ENCODE data around the gene MORF4L2. TPM values are rescaled to one million over a fixed set of nuclear protein-coding genes. Genes with fewer than 3 reads are reported as not detected.
A peak's percentile ranks its signal among the peaks of the same experiment; 100 is the strongest.

Gene MORF4L2
- total RNA-seq, 1 donor = 1,365 TPM

DNA sequence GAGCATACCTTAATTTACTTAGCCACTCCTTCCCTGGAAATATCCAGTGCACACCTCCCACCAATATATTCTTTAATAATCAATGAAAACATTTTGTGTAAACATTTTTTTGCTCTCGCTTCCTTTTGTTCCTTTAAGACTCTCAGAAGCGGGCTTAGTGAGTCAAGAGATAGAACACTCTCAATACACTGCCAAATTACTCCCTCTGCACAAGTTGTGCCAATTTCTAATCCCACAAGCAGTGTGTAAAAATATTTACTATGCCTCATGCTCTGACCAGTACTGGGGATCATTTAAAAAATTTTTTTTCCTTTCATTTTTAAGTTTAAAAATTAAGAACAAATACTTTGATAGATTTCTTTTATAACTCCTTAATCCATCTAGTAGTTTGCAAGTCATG is 5.1 kb downstream of the MORF4L2 start:
- no peak overlapping the region for H3K4me3 ChIP-seq (ENCODE audit: low read depth, low read length)
- TF ChIP-seq, protein P1, sequence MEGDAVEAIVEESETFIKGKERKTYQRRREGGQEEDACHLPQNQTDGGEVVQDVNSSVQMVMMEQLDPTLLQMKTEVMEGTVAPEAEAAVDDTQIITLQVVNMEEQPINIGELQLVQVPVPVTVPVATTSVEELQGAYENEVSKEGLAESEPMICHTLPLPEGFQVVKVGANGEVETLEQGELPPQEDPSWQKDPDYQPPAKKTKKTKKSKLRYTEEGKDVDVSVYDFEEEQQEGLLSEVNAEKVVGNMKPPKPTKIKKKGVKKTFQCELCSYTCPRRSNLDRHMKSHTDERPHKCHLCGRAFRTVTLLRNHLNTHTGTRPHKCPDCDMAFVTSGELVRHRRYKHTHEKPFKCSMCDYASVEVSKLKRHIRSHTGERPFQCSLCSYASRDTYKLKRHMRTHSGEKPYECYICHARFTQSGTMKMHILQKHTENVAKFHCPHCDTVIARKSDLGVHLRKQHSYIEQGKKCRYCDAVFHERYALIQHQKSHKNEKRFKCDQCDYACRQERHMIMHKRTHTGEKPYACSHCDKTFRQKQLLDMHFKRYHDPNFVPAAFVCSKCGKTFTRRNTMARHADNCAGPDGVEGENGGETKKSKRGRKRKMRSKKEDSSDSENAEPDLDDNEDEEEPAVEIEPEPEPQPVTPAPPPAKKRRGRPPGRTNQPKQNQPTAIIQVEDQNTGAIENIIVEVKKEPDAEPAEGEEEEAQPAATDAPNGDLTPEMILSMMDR (IDR thresholded peaks at IDR 0.05; ENCODE audit: insufficient read depth, low read depth, low read length) = no peak
- DNase-seq (ENCODE audit: low read depth) = no peak

DNA sequence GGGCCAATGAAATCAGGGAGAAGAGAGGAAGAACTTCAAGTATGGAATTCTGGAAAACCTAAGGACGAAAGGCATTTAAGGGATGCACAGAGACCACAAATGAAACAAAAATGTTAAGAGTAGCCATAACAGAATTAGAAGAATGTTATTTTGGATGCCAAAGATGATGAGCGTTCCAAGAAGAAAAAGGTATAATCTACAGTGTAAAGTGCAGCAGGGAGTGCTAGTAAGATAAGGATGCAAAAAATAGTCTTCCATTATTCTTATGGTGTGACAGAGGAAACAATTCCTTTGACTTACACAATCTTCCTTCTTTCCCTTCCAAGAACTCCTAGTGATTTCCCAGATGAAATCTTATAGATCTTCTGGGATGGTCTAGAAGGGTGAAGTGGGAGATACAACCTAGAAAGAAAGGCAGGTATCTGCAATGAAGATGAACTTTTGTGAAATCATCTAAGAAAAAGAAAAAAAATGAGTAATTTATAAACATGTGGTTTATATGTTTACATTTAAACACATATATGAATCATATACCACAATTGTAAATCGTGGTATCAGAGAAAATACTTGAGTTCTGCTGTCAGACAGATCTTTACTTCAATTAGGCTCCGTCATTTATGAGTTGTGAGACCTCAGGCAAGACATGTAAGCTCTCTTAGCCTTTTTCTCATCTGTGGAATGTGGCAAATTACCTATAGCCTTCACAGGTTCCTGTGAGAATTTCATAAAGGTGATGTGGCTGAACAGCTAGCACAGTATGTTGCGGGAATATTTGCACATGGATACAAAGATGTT is 8.1 kb downstream of the MORF4L2 start:
- DNase-seq (ENCODE audit: low read depth) = peak; percentile 36
- H3K4me3 ChIP-seq (ENCODE audit: low read depth, low read length) = no peak overlapping the region
- TF ChIP-seq, protein P1 (IDR thresholded peaks at IDR 0.05; ENCODE audit: insufficient read depth, low read depth, low read length) = no peak

DNA sequence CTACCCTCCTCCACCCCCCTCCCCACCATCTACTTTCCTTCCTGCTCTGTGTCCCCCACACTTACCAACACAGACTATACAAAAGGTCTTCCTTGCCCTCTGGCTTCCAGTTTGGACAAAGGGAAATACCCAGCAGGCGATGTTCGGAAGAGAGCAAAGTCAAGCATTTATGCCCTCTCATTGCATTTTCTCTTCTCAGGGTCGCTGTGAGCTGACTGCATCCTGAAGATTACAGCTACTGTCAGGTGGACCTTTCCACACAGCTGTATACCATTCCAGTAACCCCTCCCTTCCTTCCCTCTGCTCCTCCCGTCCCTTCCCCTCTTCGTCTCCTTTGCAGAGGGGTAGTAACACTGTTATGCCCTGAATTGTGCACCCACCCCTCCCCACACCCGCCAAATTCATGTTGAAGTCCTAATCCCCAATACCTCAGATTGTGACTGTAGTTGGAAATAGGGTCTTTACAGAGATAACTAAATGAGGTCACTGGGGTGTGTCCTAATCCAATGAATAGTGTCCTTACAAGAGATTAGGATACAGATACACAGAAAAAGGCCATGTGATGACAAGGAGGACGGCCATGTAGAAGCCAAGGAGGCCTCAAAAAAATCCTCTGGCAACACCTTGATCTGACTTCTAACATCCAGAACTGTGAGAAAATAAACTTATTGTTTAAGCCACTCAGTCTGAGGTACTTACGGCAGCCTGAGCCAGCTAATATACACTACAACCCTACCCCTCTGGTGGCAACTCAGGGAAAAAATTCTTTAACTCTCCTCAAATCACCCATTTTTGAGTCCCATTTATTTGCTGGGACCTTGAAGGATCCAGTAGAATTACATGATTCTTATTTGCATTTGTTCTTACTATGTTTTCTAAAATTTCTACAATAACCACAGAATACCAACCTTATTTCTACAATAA is 11.7 kb downstream of the MORF4L2 start:
- H3K4me3 ChIP-seq (ENCODE audit: low read depth, low read length) = no peak overlapping the region
- TF ChIP-seq, protein P1 (IDR thresholded peaks at IDR 0.05; ENCODE audit: insufficient read depth, low read depth, low read length) = no peak
- no peak for DNase-seq (ENCODE audit: low read depth)

DNA sequence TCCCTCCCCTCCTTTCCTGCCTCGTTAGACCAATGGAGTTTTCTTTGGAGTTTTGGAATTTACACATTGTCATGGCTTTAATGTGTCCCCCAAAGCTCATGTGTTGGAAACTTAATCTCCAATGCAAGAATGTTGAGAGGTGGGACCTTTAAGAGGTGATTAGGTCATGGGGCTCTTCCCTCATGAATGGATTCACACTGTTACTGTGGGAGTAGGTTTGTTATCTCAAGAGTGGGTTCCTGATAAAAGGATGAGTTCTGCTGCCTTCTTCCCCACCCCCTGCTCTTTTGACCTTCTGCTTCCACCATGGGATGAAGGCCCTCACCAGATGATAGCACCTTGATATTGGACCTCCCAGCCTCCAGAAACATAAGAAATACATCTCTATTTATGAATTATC is 16.8 kb downstream of the MORF4L2 start:
- no peak for DNase-seq (ENCODE audit: low read depth)
- TF ChIP-seq, protein P1 (IDR thresholded peaks at IDR 0.05; ENCODE audit: insufficient read depth, low read depth, low read length) = no peak
- no peak overlapping the region for H3K4me3 ChIP-seq (ENCODE audit: low read depth, low read length)

DNA sequence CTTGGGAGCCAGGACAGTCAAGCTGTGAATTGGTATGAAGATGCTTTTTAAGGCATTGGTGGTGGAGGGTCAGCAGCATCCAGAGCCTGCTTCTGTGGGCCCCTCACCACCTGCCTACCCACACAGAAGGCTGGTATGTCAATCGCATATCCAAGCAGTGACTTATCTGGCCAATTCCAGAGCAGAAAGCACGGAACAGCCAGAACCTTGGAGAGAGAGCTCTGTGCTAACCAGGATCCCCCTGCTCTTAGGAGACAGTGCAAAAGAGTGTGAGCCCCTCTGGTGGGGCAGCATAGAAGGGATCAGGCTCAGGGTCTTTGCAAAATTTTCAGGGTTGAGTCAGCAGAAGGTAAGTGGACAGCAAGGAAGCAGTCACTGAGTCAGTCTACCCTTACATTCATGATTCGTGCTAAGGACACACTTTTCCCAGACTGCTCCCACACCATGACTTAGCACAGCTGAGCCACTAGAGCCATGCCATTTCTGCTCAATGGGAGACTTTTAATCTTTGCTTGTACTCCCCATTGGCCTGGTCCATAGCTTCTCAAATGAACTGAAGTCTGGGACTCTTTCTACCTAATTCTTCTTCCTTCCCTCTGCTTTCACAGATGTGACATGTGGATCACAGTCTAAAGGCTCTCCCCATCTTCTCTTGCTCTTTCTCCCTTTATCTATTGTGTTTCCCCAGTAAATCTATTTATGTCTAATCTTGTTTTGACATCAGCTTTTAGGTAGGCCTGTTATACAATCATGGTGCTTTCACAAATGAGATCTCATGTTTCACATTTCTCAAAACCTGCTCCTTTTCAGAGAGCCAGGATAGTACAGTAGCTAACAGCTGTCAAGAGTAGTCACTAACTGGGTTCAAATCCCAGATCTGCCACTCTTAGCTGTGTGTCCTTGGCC is 20.0 kb downstream of the MORF4L2 start:
- no peak overlapping the region for H3K4me3 ChIP-seq (ENCODE audit: low read depth, low read length)
- TF ChIP-seq, protein P1 (IDR thresholded peaks at IDR 0.05; ENCODE audit: insufficient read depth, low read depth, low read length) = no peak
- DNase-seq (ENCODE audit: low read depth) = no peak

Measured in fibroblast of villous mesenchyme (primary cell).